ENCODE results near the gene TMEM132C. TPM values are rescaled to one million over a fixed set of nuclear protein-coding genes. Genes with fewer than 3 reads are reported as not detected.
A peak's percentile ranks its signal among the peaks of the same experiment; 100 is the strongest.

Gene TMEM132C
- total RNA-seq, 1 experiment from 2014 or later = not detected

DNA sequence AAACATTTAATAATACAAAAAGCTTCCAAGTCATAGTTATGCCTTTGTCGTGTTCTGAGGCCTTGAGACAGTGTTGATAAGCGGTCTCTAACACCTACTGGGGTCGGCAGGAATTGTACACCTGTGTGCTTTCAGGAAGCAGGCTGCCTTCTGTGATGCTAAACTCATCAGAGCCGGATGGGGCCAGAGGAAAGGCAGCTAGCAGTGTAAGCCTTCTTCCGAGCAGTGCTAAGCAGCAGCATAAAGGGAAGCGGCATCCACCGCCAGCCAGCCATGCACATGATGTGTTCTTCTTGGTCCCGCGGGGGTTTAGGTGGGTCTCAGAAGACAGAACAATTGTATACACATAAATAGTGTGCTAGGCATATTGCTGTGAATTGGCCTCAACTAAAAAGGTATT is 397.5 kb downstream of the TMEM132C start:
- no TSS peak for BruUV-seq (replicated peaks)
- Histone ChIP-seq H3K9ac (ENCODE audit: low read length) (no peak overlapping the region), H3K4me2 (ENCODE audit: low read length) (no peak overlapping the region), H3K27me3 (ENCODE audit: low read length) (no peaks in the 10 kb centered on the region), H2AFZ (ENCODE audit: low read length) (no peak overlapping the region), H3K4me3 (ENCODE audit: low read length) (no peak overlapping the region), H3K27ac (ENCODE audit: low read length) (no peak overlapping the region), H3K36me3 (ENCODE audit: low read depth, low read length) (no peaks in the 10 kb centered on the region), H4K20me1 (ENCODE audit: low read length) (no peaks in the 10 kb centered on the region), H3K9me2 (replicated peaks; ENCODE audit: low read length) (no peaks in the 10 kb centered on the region), H3K9me3 (ENCODE audit: low read length) (no peaks in the 10 kb centered on the region), H3F3A (ENCODE audit: low read length, unreplicated experiment) (no peaks in the 10 kb centered on the region), H3K4me1 (ENCODE audit: insufficient read depth, low read length) (no peaks in the 10 kb centered on the region), H3K79me2 (ENCODE audit: low read length) (no peaks in the 10 kb centered on the region)
- ATAC-seq = no peak
- ChIA-PET POLR2A (ENCODE audit: unreplicated experiment) (no interaction called here), CTCF (no interaction called here)
- no peak for DNase-seq
- TF ChIP-seq, protein P1, sequence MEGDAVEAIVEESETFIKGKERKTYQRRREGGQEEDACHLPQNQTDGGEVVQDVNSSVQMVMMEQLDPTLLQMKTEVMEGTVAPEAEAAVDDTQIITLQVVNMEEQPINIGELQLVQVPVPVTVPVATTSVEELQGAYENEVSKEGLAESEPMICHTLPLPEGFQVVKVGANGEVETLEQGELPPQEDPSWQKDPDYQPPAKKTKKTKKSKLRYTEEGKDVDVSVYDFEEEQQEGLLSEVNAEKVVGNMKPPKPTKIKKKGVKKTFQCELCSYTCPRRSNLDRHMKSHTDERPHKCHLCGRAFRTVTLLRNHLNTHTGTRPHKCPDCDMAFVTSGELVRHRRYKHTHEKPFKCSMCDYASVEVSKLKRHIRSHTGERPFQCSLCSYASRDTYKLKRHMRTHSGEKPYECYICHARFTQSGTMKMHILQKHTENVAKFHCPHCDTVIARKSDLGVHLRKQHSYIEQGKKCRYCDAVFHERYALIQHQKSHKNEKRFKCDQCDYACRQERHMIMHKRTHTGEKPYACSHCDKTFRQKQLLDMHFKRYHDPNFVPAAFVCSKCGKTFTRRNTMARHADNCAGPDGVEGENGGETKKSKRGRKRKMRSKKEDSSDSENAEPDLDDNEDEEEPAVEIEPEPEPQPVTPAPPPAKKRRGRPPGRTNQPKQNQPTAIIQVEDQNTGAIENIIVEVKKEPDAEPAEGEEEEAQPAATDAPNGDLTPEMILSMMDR (conservative IDR thresholded peaks at IDR 0.05; ENCODE audit: low read depth, low read length) = no peak
- TF ChIP-seq EZH2phosphoT487 (IDR thresholded peaks at IDR 0.05; ENCODE audit: borderline replicate concordance, low read length) (no peak), EZH2 (IDR thresholded peaks at IDR 0.05; ENCODE audit: low read length, unreplicated experiment) (no peak)
- intact Hi-C loops (cut with micrococcal nuclease) = no loop called here

DNA sequence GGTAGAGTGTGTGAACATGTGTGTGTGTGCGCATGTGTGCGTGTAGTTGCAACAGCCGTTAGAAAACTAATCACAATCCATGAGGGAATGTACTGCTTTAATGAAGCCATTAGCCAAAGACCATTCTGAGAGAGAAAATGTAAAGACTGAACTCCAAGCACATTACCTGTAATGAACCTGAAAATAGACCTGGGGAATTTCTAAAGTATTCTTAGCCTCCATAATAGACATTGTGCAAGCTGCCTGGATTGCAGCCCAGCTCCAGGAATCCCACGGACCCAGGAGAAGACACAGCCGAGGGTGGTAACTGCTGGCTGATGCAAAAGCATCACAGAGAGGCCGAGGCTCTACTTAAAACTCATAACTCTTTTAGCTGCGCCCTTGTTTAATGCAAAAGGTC is 400.2 kb downstream of the TMEM132C start:
- DNase-seq (no peak), ATAC-seq (no peak)
- no peaks in the 10 kb centered on the region for H4K20me1 ChIP-seq (ENCODE audit: low read length)
- H3K4me1 ChIP-seq (ENCODE audit: insufficient read depth, low read length) = no peaks in the 10 kb centered on the region
- intact Hi-C loops (cut with micrococcal nuclease) = no loop called here
- POLR2A ChIA-PET (ENCODE audit: unreplicated experiment) = no interaction called here
- no peak overlapping the region for H3K27ac ChIP-seq (ENCODE audit: low read length)
- H3K4me3 ChIP-seq (ENCODE audit: low read length) = no peak overlapping the region
- no peaks in the 10 kb centered on the region for H3K36me3 ChIP-seq (ENCODE audit: low read depth, low read length)
- no TSS peak for BruUV-seq (replicated peaks)
- TF ChIP-seq, protein P1 (conservative IDR thresholded peaks at IDR 0.05; ENCODE audit: low read depth, low read length) = no peak
- TF ChIP-seq EZH2 (IDR thresholded peaks at IDR 0.05; ENCODE audit: low read length, unreplicated experiment) = no peak
- no peak for TF ChIP-seq EZH2phosphoT487 (IDR thresholded peaks at IDR 0.05; ENCODE audit: borderline replicate concordance, low read length)
- H3K4me2 ChIP-seq (ENCODE audit: low read length) = no peak overlapping the region
- no peaks in the 10 kb centered on the region for H3K9me2 ChIP-seq (replicated peaks; ENCODE audit: low read length)
- no peaks in the 10 kb centered on the region for H3K79me2 ChIP-seq (ENCODE audit: low read length)
- no peaks in the 10 kb centered on the region for H3K9me3 ChIP-seq (ENCODE audit: low read length)
- H2AFZ ChIP-seq (ENCODE audit: low read length) = no peak overlapping the region
- no peak overlapping the region for H3K9ac ChIP-seq (ENCODE audit: low read length)
- H3F3A ChIP-seq (ENCODE audit: low read length, unreplicated experiment) = no peaks in the 10 kb centered on the region
- H3K27me3 ChIP-seq (ENCODE audit: low read length) = no peaks in the 10 kb centered on the region
- CTCF ChIA-PET = no interaction called here

DNA sequence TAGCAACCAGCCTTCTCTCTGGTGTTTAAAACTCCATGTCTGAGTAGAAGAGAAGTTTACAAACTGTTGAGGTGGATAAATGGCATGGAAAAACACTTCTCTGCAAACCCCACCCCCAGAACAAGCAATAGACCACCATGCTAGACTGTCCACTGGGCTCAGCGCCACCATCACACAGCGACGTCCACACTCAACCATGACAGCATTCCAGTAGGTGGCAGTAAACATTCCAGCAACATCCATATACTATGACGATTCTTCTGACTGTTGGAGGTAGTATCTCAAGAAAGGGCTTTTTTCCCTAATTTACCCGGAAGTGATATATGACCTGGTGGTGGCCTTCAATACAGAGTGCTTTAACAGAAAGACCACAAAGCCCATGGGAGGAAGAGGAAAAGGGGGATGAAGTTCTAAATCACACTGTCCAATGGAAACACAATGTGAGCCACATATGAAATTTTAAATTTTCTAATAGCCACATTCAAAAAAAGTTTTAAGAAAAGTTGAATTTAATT is 404.6 kb downstream of the TMEM132C start:
- Histone ChIP-seq H4K20me1 (ENCODE audit: low read length) (no peaks in the 10 kb centered on the region), H3K9me2 (replicated peaks; ENCODE audit: low read length) (no peaks in the 10 kb centered on the region), H3K4me1 (ENCODE audit: insufficient read depth, low read length) (no peaks in the 10 kb centered on the region), H3K4me3 (ENCODE audit: low read length) (no peak overlapping the region), H3K27me3 (ENCODE audit: low read length) (peaks cover 2% of the 10 kb centered on the region; the same call in 1 of the 2 replicates), H3K9me3 (ENCODE audit: low read length) (no peaks in the 10 kb centered on the region), H3K9ac (ENCODE audit: low read length) (no peak overlapping the region), H3K36me3 (ENCODE audit: low read depth, low read length) (no peaks in the 10 kb centered on the region), H3K27ac (ENCODE audit: low read length) (no peak overlapping the region), H3F3A (ENCODE audit: low read length, unreplicated experiment) (no peaks in the 10 kb centered on the region), H3K4me2 (ENCODE audit: low read length) (no peak overlapping the region), H2AFZ (ENCODE audit: low read length) (no peak overlapping the region), H3K79me2 (ENCODE audit: low read length) (no peaks in the 10 kb centered on the region)
- DNase-seq (peak; percentile 26), ATAC-seq (no peak)
- ChIA-PET POLR2A (ENCODE audit: unreplicated experiment) (no interaction called here), CTCF (no interaction called here)
- no TSS peak for BruUV-seq (replicated peaks)
- intact Hi-C loops (cut with micrococcal nuclease) = no loop called here
- TF ChIP-seq EZH2 (IDR thresholded peaks at IDR 0.05; ENCODE audit: low read length, unreplicated experiment) = no peak
- TF ChIP-seq, protein P1 (conservative IDR thresholded peaks at IDR 0.05; ENCODE audit: low read depth, low read length) = peak; percentile 57
